IMR-90 (cell line): ENCODE results near the gene M6PR. TPM values are rescaled to one million over a fixed set of nuclear protein-coding genes. Genes with fewer than 3 reads are reported as not detected.

Experiments
- ATAC-seq: fragments of 200-7000 bp; cut with Tn5 transposase; 2 replicates; pipeline ENCODE4 v1.9.1; 2020; ENCODE audit warnings: low read depth, mild to moderate bottlenecking, moderate library complexity
- BruUV-seq: library from RNA; stranded (reverse); fragments of 400-500 nt; replicated peaks from 2 replicates; lab custom pipeline; 2021; lab: Mats Ljungman, UMichigan
- CTCF ChIA-PET: fragments of 300-600 bp; formaldehyde crosslinking; extraction: SDS; loops from one replicate; lab custom pipeline; 2021; ENCODE audit warnings: antibody characterized with exemption; lab: Yijun Ruan, JAX
- POLR2A ChIA-PET: fragments of 300-600 bp; sonication (Branson Sonifier 250); formaldehyde crosslinking; loops from one replicate; lab custom pipeline; 2022; ENCODE audit warnings: antibody characterized with exemption; ENCODE audit not compliant: unreplicated experiment; lab: Charles Lee
- DNase-seq: peaks from one replicate; pipeline ENCODE4 v3.0.0; 2013
- H2AFZ ChIP-seq: replicated peaks from 2 replicates; pipeline ENCODE3; 2013; ENCODE audit warnings: low read length, mild to moderate bottlenecking; ENCODE audit not compliant: poor library complexity
- H2AK5ac ChIP-seq: 2 replicates; pipeline ENCODE4 v1.6.1; 2013; ENCODE audit warnings: low read depth, low read length, inconsistent platforms
- H2AK9ac ChIP-seq: replicated peaks from 2 replicates; pipeline ENCODE3; 2013; ENCODE audit warnings: mild to moderate bottlenecking, low read depth, low read length, moderate library complexity; ENCODE audit not compliant: poor library complexity
- H2BK120ac ChIP-seq: 2 replicates; pipeline ENCODE4 v1.6.1; 2013; ENCODE audit warnings: low read depth, low read length, inconsistent platforms
- H2BK15ac ChIP-seq: 3 replicates; pipeline ENCODE4 v1.6.1; 2013; ENCODE audit warnings: low read depth, low read length, inconsistent platforms
- H2BK20ac ChIP-seq: 2 replicates; pipeline ENCODE4 v1.6.1; 2013; ENCODE audit warnings: low read depth, mild to moderate bottlenecking, inconsistent platforms, low read length, moderate library complexity
- H2BK5ac ChIP-seq: 2 replicates; pipeline ENCODE4 v1.6.1; 2013; ENCODE audit warnings: mild to moderate bottlenecking, low read depth, low read length, inconsistent platforms; ENCODE audit not compliant: poor library complexity, severe bottlenecking
- H3K14ac ChIP-seq: replicated peaks from 2 replicates; pipeline ENCODE4 v1.6.1; 2013; ENCODE audit warnings: low read depth, low read length, inconsistent platforms
- H3K18ac ChIP-seq: 2 replicates; pipeline ENCODE4 v1.6.1; 2013; ENCODE audit warnings: low read depth, low read length, control low read depth
- H3K23ac ChIP-seq: 2 replicates; pipeline ENCODE4 v1.6.1; 2013; ENCODE audit warnings: low read depth, low read length, inconsistent platforms
- H3K27ac ChIP-seq: 2 replicates; pipeline ENCODE4 v1.5.1; 2013; ENCODE audit warnings: mild to moderate bottlenecking, control low read depth, low read length; ENCODE audit not compliant: insufficient read depth
- H3K27me3 ChIP-seq: 2 replicates; pipeline ENCODE4 v1.6.1; 2013; ENCODE audit warnings: low read length; ENCODE audit not compliant: control insufficient read depth, insufficient read depth
- H3K36me3 ChIP-seq: 2 replicates; pipeline ENCODE4 v1.6.1; 2013; ENCODE audit warnings: low read length, mixed read lengths; ENCODE audit not compliant: control insufficient read depth, insufficient read depth
- H3K4ac ChIP-seq: 2 replicates; pipeline ENCODE4 v1.6.1; 2013; ENCODE audit warnings: low read depth, low read length, inconsistent platforms
- H3K4me1 ChIP-seq: 2 replicates; pipeline ENCODE4 v1.6.1; 2013; ENCODE audit warnings: low read length, mixed read lengths; ENCODE audit not compliant: control insufficient read depth, insufficient read depth
- H3K4me2 ChIP-seq: 2 replicates; pipeline ENCODE4 v1.6.1; 2013; ENCODE audit warnings: low read depth, mild to moderate bottlenecking, control low read depth, low read length, moderate library complexity
- H3K4me3 ChIP-seq: 2 replicates; pipeline ENCODE4 v1.5.1; 2013; ENCODE audit warnings: low read depth, mild to moderate bottlenecking, control low read depth, low read length, moderate library complexity; ENCODE audit not compliant: insufficient read depth
- H3K56ac ChIP-seq: 2 replicates; pipeline ENCODE4 v1.6.1; 2013; ENCODE audit warnings: low read length, inconsistent platforms; ENCODE audit not compliant: insufficient read depth; ENCODE audit errors: extremely low read depth
- H3K79me1 ChIP-seq, 2 experiments: 2 replicates each; pipeline ENCODE4 v1.6.1; 2013; ENCODE audit warnings: low read length in 2 of 2, inconsistent platforms in 1 of 2, low read depth in 1 of 2
- H3K9ac ChIP-seq: 2 replicates; pipeline ENCODE4 v1.6.1; 2013; ENCODE audit warnings: low read depth, low read length, control low read depth
- H3K9me1 ChIP-seq: 2 replicates; pipeline ENCODE4 v1.6.1; 2013; ENCODE audit warnings: low read length, inconsistent platforms; ENCODE audit not compliant: insufficient read depth
- H3K9me3 ChIP-seq: 2 replicates; pipeline ENCODE4 v1.6.1; 2013; ENCODE audit warnings: low read length; ENCODE audit not compliant: control insufficient read depth, insufficient read depth
- H4K20me1 ChIP-seq: 2 replicates; pipeline ENCODE4 v1.6.1; 2013; ENCODE audit warnings: low read length, inconsistent platforms; ENCODE audit not compliant: insufficient read depth
- H4K5ac ChIP-seq: 2 replicates; pipeline ENCODE4 v1.6.1; 2013; ENCODE audit warnings: mild to moderate bottlenecking, low read depth, low read length, control low read depth
- H4K8ac ChIP-seq, 2 experiments: 2 replicates each; pipeline ENCODE4 v1.6.1; 2013; ENCODE audit warnings: low read depth in 2 of 2, low read length in 2 of 2, control low read depth in 1 of 2, inconsistent platforms in 1 of 2
- H4K91ac ChIP-seq: 2 replicates; pipeline ENCODE4 v1.6.1; 2013; ENCODE audit warnings: low read depth, low read length, inconsistent platforms; ENCODE audit not compliant: insufficient read depth
- BHLHE40 ChIP-seq: fragments of 150-350 bp; IDR thresholded peaks from 2 replicates; pipeline ENCODE4 v1.6.1; 2016; ENCODE audit warnings: mild to moderate bottlenecking, low read depth, low read length
- CEBPB ChIP-seq: IDR thresholded peaks from 2 replicates; pipeline ENCODE4 v1.6.1; 2012; ENCODE audit warnings: low read depth, low read length, improper control_type of control experiment
- CHD1 ChIP-seq: IDR thresholded peaks from 2 replicates; pipeline ENCODE4 v1.6.1; 2012; ENCODE audit warnings: low read depth, low read length, improper control_type of control experiment
- CTCF ChIP-seq: conservative IDR thresholded peaks from 2 replicates; pipeline ENCODE4 v1.5.1; 2012; ENCODE audit warnings: mild to moderate bottlenecking, low read depth, low read length, improper control_type of control experiment
- FOS ChIP-seq: fragments of 150-350 bp; IDR thresholded peaks from 2 replicates; pipeline ENCODE4 v1.6.1; 2016; ENCODE audit warnings: low read depth, low read length
- MAFK ChIP-seq: IDR thresholded peaks from 2 replicates; pipeline ENCODE4 v1.6.1; 2012; ENCODE audit warnings: low read depth, low read length, improper control_type of control experiment
- MAZ ChIP-seq: IDR thresholded peaks from 2 replicates; pipeline ENCODE4 v1.6.1; 2012; ENCODE audit warnings: low read depth, mild to moderate bottlenecking, low read length, improper control_type of control experiment, moderate library complexity, borderline replicate concordance
- MXI1 ChIP-seq: IDR thresholded peaks from 2 replicates; pipeline ENCODE4 v1.6.1; 2012; ENCODE audit warnings: low read depth, mild to moderate bottlenecking, low read length, moderate library complexity, borderline replicate concordance
- NFE2L2 ChIP-seq: fragments of 150-350 bp; IDR thresholded peaks from 2 replicates; pipeline ENCODE4 v1.6.1; 2016; ENCODE audit warnings: low read depth, mild to moderate bottlenecking, low read length
- POLR2A ChIP-seq: IDR thresholded peaks from 2 replicates; pipeline ENCODE4 v1.6.1; 2012; ENCODE audit warnings: mild to moderate bottlenecking, low read depth, low read length
- RAD21 ChIP-seq: IDR thresholded peaks from 2 replicates; pipeline ENCODE4 v1.6.1; 2012; ENCODE audit warnings: low read length, improper control_type of control experiment
- RCOR1 ChIP-seq: IDR thresholded peaks from 2 replicates; pipeline ENCODE4 v1.6.1; 2012; ENCODE audit warnings: mild to moderate bottlenecking, low read length, improper control_type of control experiment; ENCODE audit not compliant: insufficient replicate concordance
- RFX5 ChIP-seq: IDR thresholded peaks from 2 replicates; pipeline ENCODE4 v1.8.0; 2012; ENCODE audit warnings: low read depth, mild to moderate bottlenecking, low read length, moderate library complexity
- SMC3 ChIP-seq: fragments of 150-350 bp; IDR thresholded peaks from 2 replicates; pipeline ENCODE4 v1.6.1; 2016; ENCODE audit warnings: low read depth, mild to moderate bottlenecking, antibody characterized with exemption, low read length, moderate library complexity
- USF2 ChIP-seq: fragments of 150-350 bp; IDR thresholded peaks from 2 replicates; pipeline ENCODE4 v1.6.1; 2017; ENCODE audit warnings: mild to moderate bottlenecking, antibody characterized with exemption, low read length, low read depth
- whole genome bisulfite sequencing, 2 experiments: methylation state at CpG; one replicate each; pipeline versions ENCODE4 v1.1.5 to v1.1.7; 2013; ENCODE audit warnings: missing lambda C conversion rate in 2 of 2; ENCODE audit not compliant: insufficient read length in 1 of 2; ENCODE audit errors: extremely low coverage in 2 of 2; 5-methylcytosine and 5-hydroxymethylcytosine counted together
- dilution Hi-C: fragments of 300-500 bp; cut with HindIII; formaldehyde crosslinking; loops from one replicate; pipeline ENCODE4 v1.14.3; 2018; ENCODE audit warnings: low sequenced_read_pairs; ENCODE audit not compliant: unreplicated experiment
- in situ Hi-C: fragments of 300-500 bp; cut with MboI; formaldehyde crosslinking; loops from 3 replicates; pipeline ENCODE4 v1.14.3; 2019; ENCODE audit warnings: low sequenced_read_pairs, inconsistent platforms, mixed read lengths
- intact Hi-C: fragments of 100-400 bp; cut with micrococcal nuclease; formaldehyde crosslinking; loops from 2 replicates; pipeline ENCODE4 v1.10.0; 2022
- polyA plus RNA-seq, 3 experiments: library from polyadenylated mRNA; depleted of rRNA; stranded (reverse); fragments of >200 nt; gene quantifications; 2 replicates each; pipeline ENCODE4 v1.2.3, GENCODE V29; 2012; ENCODE audit warnings: low replicate concordance in 1 of 3
- total RNA-seq: library from RNA; depleted of rRNA; stranded (reverse); fragments of >200 nt; gene quantifications from 2 replicates; pipeline ENCODE4 v1.2.3, GENCODE V29; 2012
- TF ChIP-seq, protein P1 (sequence below): fragments of 150-350 bp; IDR thresholded peaks from 2 replicates; pipeline ENCODE4 v1.6.1; 2016; ENCODE audit warnings: low read depth, mild to moderate bottlenecking, low read length, moderate library complexity, borderline replicate concordance

The M6PR gene
- total and polyA plus RNA-seq, 2 of the 4 experiments (the other 2 are of a cell fraction) = 86.6 to 140 TPM

DNA sequence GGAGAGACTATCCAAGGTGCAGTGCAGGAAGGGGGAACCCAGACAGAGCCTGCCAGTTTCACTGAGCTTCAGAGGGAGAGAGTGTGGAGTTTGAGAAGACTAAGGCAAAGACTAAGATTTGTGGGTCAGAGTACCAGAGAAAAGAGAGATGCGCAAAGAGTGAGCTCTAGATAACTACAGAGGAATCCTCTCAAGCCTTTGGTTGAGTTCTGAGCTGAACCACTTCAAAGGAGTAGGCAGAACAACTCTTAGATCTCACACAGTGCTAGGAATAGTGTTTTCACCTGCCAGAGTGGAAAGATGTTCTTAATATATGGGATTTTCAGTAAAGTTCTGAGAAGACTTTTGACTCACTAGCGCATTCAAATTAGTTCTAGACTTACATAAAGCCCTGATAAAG is 10.7 kb upstream of the M6PR start:
- ChIA-PET POLR2A (no interaction called here), CTCF (interaction anchor here (0.6 kb wide), 1 partner anchor 10 kb away, joined by 3 read pairs; the partner anchor contains the start of gene M6PR)
- no peak overlapping the region for H2BK20ac ChIP-seq
- WGBS, 2 experiments = no CpG with 5 or more reads among the region's 2 CpGs
- no peak overlapping the region for H3K56ac ChIP-seq
- no peak overlapping the region for H2AFZ ChIP-seq
- no peak overlapping the region for H3K9ac ChIP-seq
- no peak overlapping the region for H2AK9ac ChIP-seq
- no peak overlapping the region for H4K91ac ChIP-seq
- ATAC-seq = no peak
- H3K14ac ChIP-seq = no peak overlapping the region
- no peaks in the 10 kb centered on the region for H3K36me3 ChIP-seq
- no peak overlapping the region for H4K8ac ChIP-seq
- H3K27ac ChIP-seq = no peak overlapping the region
- H2BK15ac ChIP-seq = no peak overlapping the region
- dilution Hi-C loops = no loop called here
- H3K4me1 ChIP-seq = no peaks in the 10 kb centered on the region
- intact Hi-C loops = no loop called here
- H2BK120ac ChIP-seq = no peak overlapping the region
- BruUV-seq = no TSS peak
- H3K4me2 ChIP-seq = no peak overlapping the region
- no peak overlapping the region for H3K4me3 ChIP-seq
- no peak overlapping the region for H2AK5ac ChIP-seq
- H3K9me1 ChIP-seq = no peaks in the 10 kb centered on the region
- no peaks in the 10 kb centered on the region for H3K79me1 ChIP-seq
- H2BK5ac ChIP-seq = no peak overlapping the region
- no peak overlapping the region for H4K5ac ChIP-seq
- no peak overlapping the region for H3K23ac ChIP-seq
- H4K20me1 ChIP-seq = no peaks in the 10 kb centered on the region
- no peak for TF ChIP-seq BHLHE40
- no peak for TF ChIP-seq CTCF
- TF ChIP-seq POLR2A = no peak
- TF ChIP-seq MAZ = no peak
- TF ChIP-seq MXI1 = no peak
- TF ChIP-seq RAD21 = no peak
- TF ChIP-seq RCOR1 = no peak
- TF ChIP-seq MAFK = no peak
- TF ChIP-seq USF2 = no peak
- no peak for TF ChIP-seq RFX5
- TF ChIP-seq NFE2L2 = no peak
- no peak for TF ChIP-seq CEBPB
- TF ChIP-seq FOS = no peak
- TF ChIP-seq, protein P1, sequence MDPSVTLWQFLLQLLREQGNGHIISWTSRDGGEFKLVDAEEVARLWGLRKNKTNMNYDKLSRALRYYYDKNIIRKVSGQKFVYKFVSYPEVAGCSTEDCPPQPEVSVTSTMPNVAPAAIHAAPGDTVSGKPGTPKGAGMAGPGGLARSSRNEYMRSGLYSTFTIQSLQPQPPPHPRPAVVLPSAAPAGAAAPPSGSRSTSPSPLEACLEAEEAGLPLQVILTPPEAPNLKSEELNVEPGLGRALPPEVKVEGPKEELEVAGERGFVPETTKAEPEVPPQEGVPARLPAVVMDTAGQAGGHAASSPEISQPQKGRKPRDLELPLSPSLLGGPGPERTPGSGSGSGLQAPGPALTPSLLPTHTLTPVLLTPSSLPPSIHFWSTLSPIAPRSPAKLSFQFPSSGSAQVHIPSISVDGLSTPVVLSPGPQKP = no peak
- TF ChIP-seq CHD1 = no peak
- no peak for TF ChIP-seq SMC3
- no peak overlapping the region for H3K4ac ChIP-seq
- no peaks in the 10 kb centered on the region for H3K9me3 ChIP-seq
- in situ Hi-C loops = no loop called here
- H3K27me3 ChIP-seq = no peaks in the 10 kb centered on the region
- no peak overlapping the region for H3K18ac ChIP-seq
- DNase-seq = no peak
